ENCODE measurements around the gene TTLL8.
"Not testable (repeated sequence)": the region's sequence is repeated elsewhere in the genome, so short reads cannot be mapped to it uniquely, and the experiment has no call there.

TTLL8 gene

GRCh38 chr22:50058061-50058905, at the start of gene TTLL8:
Gene TTLL8, minus strand, starts transcription at chr22:50058298.
- DNase-seq, result no peak

- no peak for DNase-seq
These were observed 49.4 kb upstream of the TTLL8 start for GRCh38 chr22:50107529-50107928.

- no peak for DNase-seq
These were observed 47.4 kb upstream of the TTLL8 start for GRCh38 chr22:50105208-50106100.

GRCh38 chr22:50104141-50104544, 46.0 kb upstream of the TTLL8 start:
- no peak for DNase-seq

GRCh38 chr22:50102946-50103345, 44.8 kb upstream of the TTLL8 start:
- no peak for DNase-seq

GRCh38 chr22:50101870-50102565, 43.9 kb upstream of the TTLL8 start:
- DNase-seq, result no peak

GRCh38 chr22:50098052-50098451, 40.0 kb upstream of the TTLL8 start:
- no peak for DNase-seq

GRCh38 chr22:50092342-50092741, 34.2 kb upstream of the TTLL8 start:
- DNase-seq, result no peak

GRCh38 chr22:50091092-50091768, 33.1 kb upstream of the TTLL8 start:
- no peak for DNase-seq

- DNase-seq, result no peak
These were observed 32.3 kb upstream of the TTLL8 start for GRCh38 chr22:50090412-50090714.

GRCh38 chr22:50089682-50090411, 31.7 kb upstream of the TTLL8 start, which contains the start of gene MOV10L1:
Gene MOV10L1, plus strand, starts transcription at chr22:50090006. Its CDS starts 83 bp downstream, at chr22:50090089.
- no peak for DNase-seq

- no peak for DNase-seq
These were observed 31.1 kb upstream of the TTLL8 start for GRCh38 chr22:50089231-50089630.

GRCh38 chr22:50088096-50088495, 30.0 kb upstream of the TTLL8 start:
- DNase-seq, result no peak

- no peak for DNase-seq
These were observed 29.5 kb upstream of the TTLL8 start for GRCh38 chr22:50087646-50088045.

- DNase-seq, result not testable (repeated sequence)
These were observed 28.9 kb upstream of the TTLL8 start for GRCh38 chr22:50086975-50087374.

- DNase-seq, result no peak
These were observed 28.4 kb upstream of the TTLL8 start for GRCh38 chr22:50086526-50086925.

GRCh38 chr22:50085211-50085972, 27.3 kb upstream of the TTLL8 start, which contains the start of gene MLC1:
Gene MLC1, minus strand, starts transcription at chr22:50085426. Its CDS starts 524 bp downstream, at chr22:50084902.
- DNase-seq, result no peak

GRCh38 chr22:50084614-50085021, 26.5 kb upstream of the TTLL8 start:
- DNase-seq, result peak; percentile 58

- DNase-seq, result peak; percentile 28
These were observed 26.0 kb upstream of the TTLL8 start for GRCh38 chr22:50084080-50084477.

- no peak for DNase-seq
These were observed 25.5 kb upstream of the TTLL8 start for GRCh38 chr22:50083462-50084079.
